Subcutaneous adipose tissue (tissue), 4 donors: Measurements from ENCODE around the gene TMEM271. TPM values are rescaled to one million over a fixed set of nuclear protein-coding genes. Genes with fewer than 3 reads are reported as not detected.

Experiments
- CTCF ChIP-seq: fragments of 450-650 bp; IDR thresholded peaks from one replicate; pipeline ENCODE4 v1.5.1; 2016; ENCODE audit warnings: low read depth, mild to moderate bottlenecking, control low read depth, antibody characterized with exemption, moderate library complexity
- total RNA-seq, 4 donors: library from RNA; depleted of rRNA; stranded (reverse); fragments of >200 nt; gene quantifications; one replicate each; pipeline ENCODE4 v1.1.0, GENCODE V29; 2016

The TMEM271 gene
- total RNA-seq, 4 donors from 2014 or later: not detected

- no peak for TF ChIP-seq CTCF
Observed at GRCh38 chr4:581753-582361, 5.8 kb upstream of the TMEM271 start.

- TF ChIP-seq CTCF: no peak
Observed at GRCh38 chr4:581181-581580, 5.1 kb upstream of the TMEM271 start.

- no peak for TF ChIP-seq CTCF
Observed at GRCh38 chr4:579543-580175, 3.6 kb upstream of the TMEM271 start.

- TF ChIP-seq CTCF: no peak
Observed at GRCh38 chr4:578451-579443, 2.7 kb upstream of the TMEM271 start.

GRCh38 chr4:577499-578450 lies 1.7 kb upstream of the TMEM271 start:
- no peak for TF ChIP-seq CTCF

GRCh38 chr4:576991-577498 lies 950 bp upstream of the TMEM271 start:
- no peak for TF ChIP-seq CTCF
